DOHH2 (cell line): ENCODE data around the gene PTPRT.

Experiments
- H3F3A ChIP-seq: fragments of 200-600 bp; sonication (generic), shearing (Covaris generic); 2 replicates; pipeline ENCODE4 v1.6.0; 2016; ENCODE audit warnings: antibody characterized with exemption, mild to moderate bottlenecking; ENCODE audit not compliant: control insufficient read depth, insufficient read depth
- H3K27ac ChIP-seq: fragments of 200-600 bp; sonication (generic); 2 replicates; pipeline ENCODE4 v1.5.1; 2014; ENCODE audit warnings: low read depth, mild to moderate bottlenecking, low read length, moderate library complexity
- H3K27me3 ChIP-seq: fragments of 200-600 bp; sonication (generic); 2 replicates; pipeline ENCODE4 v1.6.1; 2014; ENCODE audit warnings: mild to moderate bottlenecking, low read length, mixed read lengths; ENCODE audit not compliant: control insufficient read depth
- H3K36me3 ChIP-seq: fragments of 200-600 bp; sonication (generic); 2 replicates; pipeline ENCODE4 v1.6.1; 2014; ENCODE audit warnings: mild to moderate bottlenecking, low read length, moderate library complexity, mixed read lengths; ENCODE audit not compliant: control insufficient read depth
- H3K4me1 ChIP-seq: fragments of 200-600 bp; sonication (generic); 2 replicates; pipeline ENCODE4 v1.6.1; 2014; ENCODE audit warnings: mild to moderate bottlenecking, low read length, mixed read lengths; ENCODE audit not compliant: control insufficient read depth
- H3K4me2 ChIP-seq: fragments of 200-600 bp; sonication (generic); 2 replicates; pipeline ENCODE4 v1.6.0; 2014; ENCODE audit warnings: mild to moderate bottlenecking, low read length, moderate library complexity
- H3K4me3 ChIP-seq: fragments of 200-600 bp; sonication (generic); 2 replicates; pipeline ENCODE4 v1.5.1; 2014; ENCODE audit warnings: mild to moderate bottlenecking, low read length, mixed read lengths
- H3K79me2 ChIP-seq: fragments of 200-600 bp; sonication (generic); 2 replicates; pipeline ENCODE4 v1.6.1; 2014; ENCODE audit warnings: mild to moderate bottlenecking, low read length, mixed read lengths; ENCODE audit not compliant: control insufficient read depth
- H3K9me2 ChIP-seq: fragments of 200-600 bp; sonication (generic); replicated peaks from 2 replicates; pipeline ENCODE4 v1.6.1; 2014; ENCODE audit warnings: mild to moderate bottlenecking, low read length, mixed read lengths; ENCODE audit not compliant: control insufficient read depth
- H3K9me3 ChIP-seq: fragments of 200-600 bp; sonication (generic); 2 replicates; pipeline ENCODE4 v1.6.1; 2014; ENCODE audit warnings: antibody characterized with exemption, low read length, mixed read lengths; ENCODE audit not compliant: control insufficient read depth, insufficient read depth
- H4K20me1 ChIP-seq: fragments of 200-600 bp; sonication (generic); 2 replicates; pipeline ENCODE4 v1.6.0; 2014; ENCODE audit warnings: low read depth, mild to moderate bottlenecking, antibody characterized with exemption, low read length, moderate library complexity; ENCODE audit not compliant: control insufficient read depth, insufficient read depth
- CTCF ChIP-seq: fragments of 200-600 bp; sonication (generic); IDR thresholded peaks from one replicate; pipeline ENCODE4 v1.5.1; 2014; ENCODE audit warnings: antibody characterized with exemption, mild to moderate bottlenecking, low read depth, low read length; ENCODE audit not compliant: poor library complexity, severe bottlenecking
- EZH2phosphoT487 ChIP-seq: fragments of 200-600 bp; sonication (generic); IDR thresholded peaks from 2 replicates; pipeline ENCODE4 v1.6.1; 2017; ENCODE audit warnings: borderline replicate concordance, mild to moderate bottlenecking, antibody characterized with exemption, low read length, moderate library complexity, mixed read lengths

Gene PTPRT

GRCh38 chr20:42083280-42083679 is 1106.4 kb downstream of the PTPRT start:
- Histone ChIP-seq H3K79me2 (no peaks in the 10 kb centered on the region), H3K36me3 (no peaks in the 10 kb centered on the region), H3K4me3 (no peak overlapping the region), H3K27me3 (no peaks in the 10 kb centered on the region), H3K27ac (no peak overlapping the region), H3K9me3 (no peaks in the 10 kb centered on the region), H4K20me1 (no peaks in the 10 kb centered on the region), H3F3A (no peaks in the 10 kb centered on the region), H3K4me1 (no peaks in the 10 kb centered on the region), H3K4me2 (no peak overlapping the region), H3K9me2 (no peaks in the 10 kb centered on the region)
- TF ChIP-seq EZH2phosphoT487: no peak
- TF ChIP-seq CTCF: no peak

GRCh38 chr20:42082611-42083010 is 1107.1 kb downstream of the PTPRT start:
- Histone ChIP-seq H3K4me1 (no peaks in the 10 kb centered on the region), H3K4me2 (no peak overlapping the region), H3K27ac (no peak overlapping the region), H3K79me2 (no peaks in the 10 kb centered on the region), H3K4me3 (no peak overlapping the region), H3F3A (no peaks in the 10 kb centered on the region), H3K9me3 (no peaks in the 10 kb centered on the region), H3K27me3 (no peaks in the 10 kb centered on the region), H3K36me3 (no peaks in the 10 kb centered on the region), H3K9me2 (no peaks in the 10 kb centered on the region), H4K20me1 (no peaks in the 10 kb centered on the region)
- TF ChIP-seq EZH2phosphoT487 (no peak), CTCF (no peak)

GRCh38 chr20:42080956-42081355 is 1108.8 kb downstream of the PTPRT start:
- Histone ChIP-seq H4K20me1 (no peaks in the 10 kb centered on the region), H3K27me3 (no peaks in the 10 kb centered on the region), H3K9me3 (no peaks in the 10 kb centered on the region), H3K9me2 (no peaks in the 10 kb centered on the region), H3K4me3 (no peak overlapping the region), H3K36me3 (no peaks in the 10 kb centered on the region), H3K4me1 (no peaks in the 10 kb centered on the region), H3K79me2 (no peaks in the 10 kb centered on the region), H3K27ac (no peak overlapping the region), H3F3A (no peaks in the 10 kb centered on the region), H3K4me2 (no peak overlapping the region)
- TF ChIP-seq CTCF (no peak), EZH2phosphoT487 (no peak)

- Histone ChIP-seq H4K20me1 (no peaks in the 10 kb centered on the region), H3K4me2 (no peak overlapping the region), H3K27me3 (no peaks in the 10 kb centered on the region), H3K36me3 (no peaks in the 10 kb centered on the region), H3K9me3 (no peaks in the 10 kb centered on the region), H3K9me2 (no peaks in the 10 kb centered on the region), H3K4me3 (no peak overlapping the region), H3K79me2 (no peaks in the 10 kb centered on the region), H3K4me1 (no peaks in the 10 kb centered on the region), H3K27ac (no peak overlapping the region), H3F3A (no peaks in the 10 kb centered on the region)
- TF ChIP-seq EZH2phosphoT487 (no peak), CTCF (no peak)
These were observed 1114.8 kb downstream of the PTPRT start for GRCh38 chr20:42074944-42075343.
